ENCODE results near the gene TSPOAP1. TPM values are rescaled to one million over a fixed set of nuclear protein-coding genes. Genes with fewer than 3 reads are reported as not detected.

TSPOAP1 gene
- total and polyA plus RNA-seq, 2 of the 4 experiments (the other 2 are of a cell fraction) = 0.90 to 1.6 TPM

GRCh38 chr17:58321571-58322525, 6.7 kb downstream of the TSPOAP1 start:
- H3K18ac ChIP-seq (ENCODE audit: low read depth, low read length) = no peak overlapping the region
- POLR2A ChIA-PET (ENCODE audit: unreplicated experiment) = interaction anchor here (0.9 kb wide), 1 partner anchor 30 kb away, joined by 3 read pairs; the partner anchor contains the start of gene SUPT4H1
- H3K14ac ChIP-seq (replicated peaks; ENCODE audit: low read depth, low read length) = no peak overlapping the region
- TF ChIP-seq CEBPB (IDR thresholded peaks at IDR 0.05; ENCODE audit: low read depth, low read length) (no peak), CHD1 (IDR thresholded peaks at IDR 0.05; ENCODE audit: low read depth, low read length) (no peak), FOS (IDR thresholded peaks at IDR 0.05; ENCODE audit: low read depth, low read length) (no peak), SMC3 (IDR thresholded peaks at IDR 0.05; ENCODE audit: low read depth, low read length) (no peak), NFE2L2 (IDR thresholded peaks at IDR 0.05; ENCODE audit: low read depth, low read length) (no peak), USF2 (IDR thresholded peaks at IDR 0.05; ENCODE audit: low read depth, low read length) (no peak), RAD21 (IDR thresholded peaks at IDR 0.05; ENCODE audit: low read length) (no peak), MAZ (IDR thresholded peaks at IDR 0.05; ENCODE audit: borderline replicate concordance, low read depth, low read length) (no peak), MXI1 (IDR thresholded peaks at IDR 0.05; ENCODE audit: borderline replicate concordance, low read depth, low read length) (no peak), POLR2A (IDR thresholded peaks at IDR 0.05; ENCODE audit: low read depth, low read length) (no peak), RFX5 (IDR thresholded peaks at IDR 0.05; ENCODE audit: low read depth, low read length) (no peak), MAFK (IDR thresholded peaks at IDR 0.05; ENCODE audit: low read depth, low read length) (no peak), RCOR1 (IDR thresholded peaks at IDR 0.05; ENCODE audit: insufficient replicate concordance, low read length) (no peak), ELK1 (IDR thresholded peaks at IDR 0.05; ENCODE audit: borderline replicate concordance, low read depth, low read length) (no peak), BHLHE40 (IDR thresholded peaks at IDR 0.05; ENCODE audit: low read depth, low read length) (no peak)

More at GRCh38 chr17:58321571-58322525, 6.7 kb downstream of the TSPOAP1 start:
- dilution Hi-C loops (cut with HindIII; ENCODE audit: low sequenced_read_pairs, unreplicated experiment) = no loop called here
- peaks cover 5% of the 10 kb centered on the region; the same call in 1 of the 2 replicates for H3K27me3 ChIP-seq (ENCODE audit: control insufficient read depth, insufficient read depth, low read length)
- no TSS peak for BruUV-seq (replicated peaks)
- WGBS, 2 experiments (ENCODE audit: extremely low coverage in 2 of 2, insufficient read length in 1 of 2) = 90% methylated on average over 12 of the region's 18 CpGs; no CpG with 5 or more reads in 1 of the 2 experiments
- H3K4me3 ChIP-seq (ENCODE audit: insufficient read depth, low read depth, low read length) = no peak overlapping the region
- H3K36me3 ChIP-seq (ENCODE audit: control insufficient read depth, insufficient read depth, low read length) = peaks cover 3% of the 10 kb centered on the region; the same call in 1 of the 2 replicates
- H2BK5ac ChIP-seq (ENCODE audit: low read depth, low read length, poor library complexity, severe bottlenecking) = no peak overlapping the region
- H3K23ac ChIP-seq (ENCODE audit: low read depth, low read length) = no peak overlapping the region
- H2AK9ac ChIP-seq (replicated peaks; ENCODE audit: low read depth, low read length, poor library complexity) = no peak overlapping the region
- no peak overlapping the region for H3K4ac ChIP-seq (ENCODE audit: low read depth, low read length)
- H3K27ac ChIP-seq (ENCODE audit: insufficient read depth, low read length) = no peak overlapping the region
- peak overlapping the region; percentile 49 for H2AFZ ChIP-seq (replicated peaks; ENCODE audit: low read length, poor library complexity)
- CTCF ChIA-PET = interaction anchor here (0.6 kb wide), 1 partner anchor 173 kb away, joined by 3 read pairs; no protein-coding TSS in a partner anchor
- no peaks in the 10 kb centered on the region for H3K9me1 ChIP-seq (ENCODE audit: insufficient read depth, low read length)
- H3K56ac ChIP-seq (ENCODE audit: extremely low read depth, insufficient read depth, low read length) = no peak overlapping the region
- H2BK120ac ChIP-seq (ENCODE audit: low read depth, low read length) = no peak overlapping the region
- DNase-seq = no peak
- no peak overlapping the region for H4K8ac ChIP-seq (ENCODE audit: low read depth in 2 of 2, low read length in 2 of 2)
- peaks cover 5% of the 10 kb centered on the region for H3K4me1 ChIP-seq (ENCODE audit: control insufficient read depth, insufficient read depth, low read length)
- H3K9ac ChIP-seq (ENCODE audit: low read depth, low read length) = no peak overlapping the region
- no peak overlapping the region for H4K5ac ChIP-seq (ENCODE audit: low read depth, low read length)
- in situ Hi-C loops (cut with MboI; ENCODE audit: low sequenced_read_pairs) = no loop called here
- H2AK5ac ChIP-seq (ENCODE audit: low read depth, low read length) = no peak overlapping the region
- H3K9me3 ChIP-seq (ENCODE audit: control insufficient read depth, insufficient read depth, low read length) = no peaks in the 10 kb centered on the region
- no peak overlapping the region for H2BK15ac ChIP-seq (ENCODE audit: low read depth, low read length)
- H3K79me1 ChIP-seq (ENCODE audit: low read depth in 1 of 2, low read length in 2 of 2) = no peaks in the 10 kb centered on the region
- H2BK20ac ChIP-seq (ENCODE audit: low read depth, low read length) = no peak overlapping the region
- H4K20me1 ChIP-seq (ENCODE audit: insufficient read depth, low read length) = no peaks in the 10 kb centered on the region
- H3K4me2 ChIP-seq (ENCODE audit: low read depth, low read length) = no peak overlapping the region
- no peak for ATAC-seq (ENCODE audit: low read depth)
- intact Hi-C loops (cut with micrococcal nuclease) = no loop called here
- H4K91ac ChIP-seq (ENCODE audit: insufficient read depth, low read depth, low read length) = no peak overlapping the region

Data from IMR-90 (cell line).